Islet precursor cell (in vitro differentiated cells): Measurements from ENCODE around the gene HCFC1R1.

ENCODE experiments used
- DNase-seq: peaks from one replicate; pipeline ENCODE4 v3.0.0-alpha.2; 2018

HCFC1R1 gene

DNA sequence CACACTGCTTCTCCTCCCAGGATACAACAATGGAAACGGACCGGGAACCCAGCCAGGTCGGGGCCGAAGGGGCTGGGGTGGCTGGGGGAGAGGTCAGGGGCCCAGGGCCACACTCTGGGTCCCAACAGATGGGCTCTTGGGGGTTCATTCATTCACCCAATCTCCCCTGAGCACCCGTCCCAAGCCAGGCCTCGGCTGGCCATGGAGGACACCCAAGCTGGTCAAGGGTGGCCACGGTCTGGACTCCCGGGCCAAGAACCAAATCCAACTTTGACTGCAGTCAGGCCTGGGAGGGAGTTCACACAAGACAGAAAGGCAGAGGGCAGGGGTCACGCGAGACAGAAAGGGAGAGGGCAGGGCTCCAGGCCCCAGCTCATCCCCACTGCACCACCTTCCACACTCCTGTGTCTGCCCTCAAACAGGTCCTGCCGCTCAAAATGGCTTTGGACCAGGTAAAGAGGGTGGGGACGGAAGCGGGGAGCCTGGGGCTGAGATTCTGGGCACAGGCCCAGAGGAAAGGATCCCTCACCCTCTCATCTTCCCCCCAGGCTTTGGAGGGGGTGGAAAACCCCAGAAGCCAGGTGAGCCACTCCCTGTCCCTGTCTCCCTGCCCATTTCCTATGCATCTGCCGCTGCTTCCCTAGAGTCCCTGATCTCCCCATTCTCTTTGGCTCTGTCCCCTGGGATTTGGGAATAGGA, 31.2 kb downstream of the HCFC1R1 start:
- DNase-seq: no peak

DNA sequence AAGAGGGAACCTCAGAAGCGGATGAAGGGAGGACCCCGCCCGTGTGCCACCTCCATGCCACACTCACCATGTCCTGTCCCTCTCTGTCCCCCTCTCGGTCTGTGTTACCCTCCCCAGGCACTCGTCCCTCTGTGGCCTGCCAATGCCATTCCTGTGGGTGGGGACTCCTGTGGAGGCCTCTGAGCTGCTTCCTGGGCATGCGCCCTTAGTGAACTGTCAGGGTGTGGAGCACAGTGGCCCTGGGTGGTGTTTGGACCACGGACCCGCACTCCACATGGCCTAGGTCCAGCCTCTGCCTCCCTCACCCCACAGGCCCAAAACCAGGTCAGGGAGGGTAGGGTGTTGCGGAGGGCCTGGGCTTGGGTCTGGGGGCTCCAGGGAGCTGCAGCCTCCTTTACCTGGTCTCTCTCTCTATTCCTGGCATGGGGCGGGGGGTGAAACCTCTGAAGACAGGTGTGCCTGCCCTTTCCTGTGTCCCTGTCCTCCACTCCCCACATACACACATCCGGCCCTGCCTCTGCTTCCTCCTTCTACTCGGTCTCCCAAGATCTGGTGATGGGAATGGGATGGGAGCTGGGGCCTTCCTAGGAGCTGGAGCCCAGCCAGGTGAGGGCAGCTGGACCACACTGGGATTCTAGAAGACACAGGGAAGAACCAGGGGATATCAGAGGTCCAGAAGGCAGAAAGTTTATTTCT, 32.0 kb downstream of the HCFC1R1 start:
- DNase-seq: no peak

GRCh38 chr16:2990891-2991290, 32.9 kb downstream of the HCFC1R1 start:
- DNase-seq: no peak

DNA sequence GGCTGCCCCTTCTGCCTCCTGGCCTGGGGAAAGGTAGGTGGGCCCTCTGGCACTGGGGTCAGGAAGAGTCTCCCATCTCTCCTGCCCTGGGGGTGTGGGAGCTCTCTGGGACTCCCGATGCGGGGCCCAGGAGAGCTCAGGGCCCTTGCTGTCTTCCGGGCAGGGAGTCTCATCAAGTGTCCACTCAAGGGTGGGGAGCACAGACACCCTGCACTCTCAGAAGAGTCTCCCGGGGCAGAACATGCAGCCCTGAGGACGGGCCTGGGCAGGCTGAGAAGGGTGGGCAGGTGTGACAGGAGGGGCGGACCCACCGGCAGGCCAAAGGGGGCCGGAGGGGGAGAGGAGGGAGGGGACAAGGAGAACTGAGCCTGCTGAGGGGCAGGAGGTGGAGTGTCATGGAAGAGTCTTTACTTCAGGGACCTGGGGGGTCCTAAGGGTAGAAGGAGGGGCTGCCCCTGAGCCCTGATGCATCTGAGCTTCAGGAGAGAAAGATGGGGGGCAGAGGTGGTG, 35.1 kb downstream of the HCFC1R1 start:
- DNase-seq: no peak

GRCh38 chr16:2987833-2988232, 35.9 kb downstream of the HCFC1R1 start:
- no peak for DNase-seq

GRCh38 chr16:2987286-2987685, 36.5 kb downstream of the HCFC1R1 start:
- DNase-seq: no peak

DNA sequence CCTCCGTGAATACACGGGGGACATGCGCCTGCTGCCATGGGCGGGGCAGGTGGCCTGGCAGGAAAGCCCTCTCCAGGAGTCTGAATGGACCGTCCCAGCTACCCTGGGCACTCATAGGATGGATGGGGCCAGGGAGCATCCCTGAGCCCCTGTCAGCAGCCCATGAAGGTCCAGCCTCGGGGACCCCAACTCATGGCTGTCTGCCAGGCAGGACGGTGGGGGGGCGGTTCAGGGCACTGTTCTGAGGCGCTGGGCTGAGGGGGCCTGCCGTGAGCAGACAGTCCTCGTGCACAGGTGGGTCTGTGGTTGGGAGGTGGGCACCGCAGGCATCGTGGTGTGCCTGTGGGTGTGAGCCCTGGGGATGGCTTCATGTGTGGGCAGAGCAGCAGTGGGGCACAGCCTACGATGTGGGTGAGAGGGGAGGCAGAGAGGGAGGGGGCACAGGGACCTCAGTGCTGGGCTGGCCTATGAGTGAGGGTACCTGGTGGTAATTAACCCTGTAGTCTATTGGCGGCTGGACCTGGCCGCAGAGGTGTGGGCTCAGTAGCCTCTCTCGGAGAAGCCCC, 37.0 kb downstream of the HCFC1R1 start:
- no peak for DNase-seq

DNA sequence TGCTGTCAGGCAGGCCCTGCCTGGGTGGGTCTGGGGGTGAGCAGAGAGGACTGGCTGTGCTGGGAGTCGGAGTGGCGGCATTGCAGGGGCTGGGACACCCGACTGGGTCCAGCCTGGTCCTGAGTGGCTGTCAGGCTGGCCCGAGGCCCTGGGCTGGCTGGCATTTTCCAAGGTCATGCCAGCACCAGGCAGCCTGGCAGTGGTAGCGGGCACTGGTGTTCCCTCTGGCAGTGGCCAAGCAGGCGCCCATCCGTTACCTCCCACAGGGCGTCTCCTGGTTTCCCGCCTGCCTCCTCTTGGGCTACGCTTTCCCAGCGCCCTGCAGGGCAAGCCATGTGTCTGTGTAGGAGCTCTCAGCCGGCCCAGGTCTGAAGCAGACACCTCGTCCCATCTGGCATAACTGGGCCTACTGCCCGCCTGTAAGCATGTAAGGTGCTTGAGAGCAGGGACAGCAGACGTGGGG, 37.8 kb downstream of the HCFC1R1 start:
- no peak for DNase-seq

- DNase-seq: no peak
Measured at GRCh38 chr16:2985462-2985861, 38.3 kb downstream of the HCFC1R1 start.

DNA sequence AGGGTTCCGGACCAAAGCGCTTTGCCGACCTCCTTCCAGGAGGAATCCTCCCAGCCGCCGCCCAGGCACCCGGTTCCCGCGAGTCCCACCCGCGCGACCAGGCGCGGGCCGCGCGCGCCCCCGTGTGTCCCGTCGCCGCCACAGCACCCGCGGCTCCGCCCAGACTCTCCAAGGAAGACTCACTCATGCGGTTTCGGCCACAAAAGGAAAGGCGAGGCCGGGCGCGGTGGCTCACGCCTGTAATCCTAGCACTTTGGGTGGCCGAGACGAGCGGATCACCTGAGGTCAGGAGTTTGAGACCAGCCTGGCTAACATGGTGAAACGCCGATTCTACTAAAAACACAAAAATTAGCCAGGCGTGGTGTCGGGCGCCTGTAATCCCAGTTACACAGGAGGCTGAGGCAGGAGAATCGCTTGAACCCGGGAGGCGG, 40.0 kb downstream of the HCFC1R1 start:
- DNase-seq: peak; percentile 95

DNA sequence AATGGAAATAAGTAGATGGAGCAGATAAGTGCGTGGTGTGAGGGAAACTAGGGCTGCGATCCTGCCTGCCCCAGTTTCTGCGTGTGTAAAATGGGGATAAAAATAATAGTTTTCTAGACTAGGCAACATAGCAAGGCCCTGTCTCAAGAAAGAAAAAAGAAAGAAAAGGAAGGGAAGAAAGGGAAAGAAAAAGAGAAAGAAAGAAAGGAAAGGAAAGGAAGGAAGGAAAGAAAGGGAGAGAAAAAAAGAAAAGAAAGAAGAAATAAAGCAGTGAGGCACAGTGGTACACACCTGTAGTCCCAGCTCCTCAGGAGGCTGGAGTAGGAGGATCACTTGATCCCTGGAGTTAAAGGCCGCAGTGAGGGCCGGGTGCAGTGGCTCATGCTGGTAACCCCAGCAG, 41.3 kb downstream of the HCFC1R1 start:
- no peak for DNase-seq

DNA sequence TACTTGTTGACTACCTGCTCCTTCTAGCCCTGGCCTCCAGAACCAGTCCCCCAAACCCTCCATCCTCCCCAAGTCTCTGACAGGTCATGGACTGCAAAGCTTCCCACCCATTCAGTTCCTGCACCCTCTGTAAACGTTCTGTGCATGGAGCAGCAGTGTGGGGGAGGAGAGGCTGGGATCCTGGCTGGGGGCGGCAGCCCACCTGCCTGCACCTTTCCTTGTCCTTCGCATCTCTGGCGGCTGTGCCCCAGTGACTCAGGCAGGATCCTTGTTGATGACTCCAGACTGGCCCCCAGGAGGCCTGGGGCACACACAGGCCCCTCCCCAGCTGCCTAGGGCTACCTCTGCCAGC, 41.9 kb downstream of the HCFC1R1 start:
- DNase-seq: no peak

DNA sequence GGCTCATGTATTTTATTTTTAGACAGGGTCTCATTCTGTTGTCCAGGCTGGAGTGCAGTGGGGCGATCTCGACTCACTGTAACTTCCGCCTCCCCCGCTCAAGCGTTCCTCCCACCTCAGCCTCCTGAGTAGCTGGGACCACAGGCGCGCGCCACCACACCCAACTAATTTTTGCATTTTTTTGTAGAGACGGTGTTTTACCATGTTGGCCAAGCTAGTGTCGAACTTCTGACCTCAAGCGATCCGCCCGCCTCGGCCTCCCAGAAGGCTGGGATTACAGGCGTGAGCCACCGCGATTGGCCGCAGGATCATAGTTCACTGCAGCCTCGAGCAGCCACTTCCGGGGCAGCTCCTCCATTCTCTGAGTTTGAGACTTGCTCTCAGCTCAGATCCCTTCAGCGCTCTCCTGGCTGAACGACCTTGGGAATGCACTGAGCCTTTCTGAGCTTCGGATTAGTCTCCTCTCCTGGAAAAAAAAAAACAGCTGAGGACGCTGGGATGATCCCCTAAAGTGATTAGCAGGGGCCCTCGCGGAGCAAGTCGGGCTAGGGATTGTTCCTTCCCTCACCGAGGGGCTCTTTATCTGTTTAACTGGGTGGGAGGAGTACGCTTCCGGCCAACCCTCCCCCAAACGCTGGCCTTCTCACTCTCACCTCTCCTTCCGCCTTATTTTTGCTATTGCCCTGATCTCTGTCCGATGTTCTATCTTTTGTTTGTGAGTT, 42.4 kb downstream of the HCFC1R1 start:
- DNase-seq: peak; percentile 77

DNA sequence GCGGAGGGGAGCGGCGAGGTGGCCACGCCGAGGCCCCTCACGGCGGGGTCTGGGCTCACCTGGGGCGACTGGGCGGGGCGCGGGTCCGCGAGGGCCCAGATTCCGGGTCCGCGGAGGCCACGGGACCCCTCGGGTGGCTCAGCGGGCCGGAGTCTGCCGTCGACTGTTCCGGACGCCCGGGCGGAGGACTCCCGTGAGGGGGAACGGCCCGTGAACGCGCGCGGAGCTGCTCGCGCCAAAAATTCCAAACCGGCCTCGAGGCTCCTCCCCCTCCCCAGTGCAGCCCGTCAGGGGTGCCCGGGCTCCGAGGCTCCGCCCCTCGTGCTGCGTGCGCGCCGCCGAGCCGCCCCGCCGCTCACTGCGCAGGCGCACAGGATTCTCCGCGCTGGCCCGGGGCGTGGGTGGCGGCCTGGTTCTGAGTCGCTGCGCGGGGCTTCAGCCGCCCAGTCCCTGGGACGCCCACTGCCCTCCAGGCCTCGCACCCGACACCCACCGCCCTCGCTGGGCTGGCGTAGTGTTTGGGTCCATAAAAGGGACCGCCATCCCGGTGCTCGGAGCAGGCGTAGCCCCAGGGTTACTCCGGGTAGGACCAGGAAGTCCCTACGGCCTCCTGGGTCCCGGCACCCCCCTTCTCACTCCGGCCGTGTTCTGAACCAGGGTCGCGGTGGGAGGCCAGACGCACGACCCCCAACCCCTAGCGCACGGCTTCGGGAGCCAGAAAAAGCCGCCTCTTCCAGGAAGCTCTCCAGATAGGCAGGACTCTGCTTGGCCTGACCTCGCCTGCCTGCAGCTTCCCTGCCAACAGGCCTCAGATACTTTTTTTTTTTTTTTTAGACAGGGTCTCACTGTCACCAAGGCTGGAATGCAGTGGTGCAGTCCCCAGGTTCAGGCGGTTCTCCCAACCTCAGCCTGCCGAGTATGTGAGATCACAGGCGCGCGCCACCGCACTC, 43.2 kb downstream of the HCFC1R1 start, which contains the start of gene PKMYT1:
Gene PKMYT1 (minus strand): TSS at position 220 of the 950 bp plus-strand sequence. CDS start 789 bp downstream, outside the sequence.
- peak; percentile 95 for DNase-seq

- DNase-seq: no peak
Measured at GRCh38 chr16:2979669-2980226, 44.0 kb downstream of the HCFC1R1 start.

DNA sequence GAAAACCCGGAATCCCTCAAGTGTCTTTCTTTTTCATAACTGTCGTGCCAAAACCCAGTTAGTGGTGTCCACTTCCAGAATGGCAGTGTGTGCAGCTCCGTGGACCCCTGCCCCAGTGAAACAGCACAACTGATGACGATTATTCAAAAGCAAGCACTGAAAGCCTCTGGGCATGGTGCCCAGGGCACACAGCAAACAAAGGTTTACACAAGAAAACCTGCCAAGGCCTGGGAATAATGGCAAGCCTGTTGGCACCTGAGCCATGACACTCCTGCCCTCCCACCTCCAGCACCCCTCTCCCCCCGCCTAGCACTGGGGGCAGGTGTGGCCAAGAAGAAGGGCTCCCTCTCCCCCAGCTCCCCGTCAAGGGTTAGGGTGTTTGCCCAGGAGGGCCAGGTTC, 46.3 kb downstream of the HCFC1R1 start:
- no peak for DNase-seq

DNA sequence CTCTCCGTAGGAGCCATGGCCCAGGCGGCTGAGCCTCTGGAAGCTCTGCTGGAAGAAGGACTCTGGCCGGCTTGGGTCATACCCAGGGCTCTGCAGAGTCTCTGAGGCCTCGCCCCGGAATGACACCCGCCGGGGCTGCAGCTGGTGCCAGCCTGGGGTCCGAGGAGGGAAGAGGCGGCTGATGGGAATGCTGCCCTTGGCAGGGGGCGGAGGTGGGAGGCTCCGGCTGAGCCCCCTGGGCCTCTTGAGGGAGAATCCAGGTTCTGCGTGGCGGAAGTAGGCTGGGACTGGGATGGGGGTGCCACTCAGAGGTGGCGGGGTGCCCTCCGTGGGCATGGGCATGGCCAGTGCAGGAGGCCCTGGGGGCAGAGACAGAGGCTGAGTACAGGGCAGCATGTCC, 47.1 kb downstream of the HCFC1R1 start:
- no peak for DNase-seq

DNA sequence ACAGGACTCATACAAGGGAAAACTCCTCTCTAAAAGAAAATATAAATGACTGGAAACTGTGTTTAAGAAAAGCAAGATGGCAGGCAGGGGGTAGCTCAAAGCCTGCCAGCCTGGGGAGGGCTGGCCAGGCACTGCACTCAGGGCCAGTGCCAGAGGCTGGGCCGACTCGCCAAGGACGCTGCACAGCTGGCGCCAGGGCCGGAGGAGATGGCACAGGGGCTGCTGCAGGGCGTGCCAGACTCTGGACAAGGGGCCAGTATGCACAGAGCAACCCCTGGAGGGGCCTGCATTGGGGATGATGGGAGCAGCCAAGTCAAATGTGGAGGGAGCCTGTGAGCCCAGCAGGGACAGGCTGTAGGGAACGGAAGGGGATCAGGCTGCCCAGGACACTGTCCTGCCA, 47.5 kb downstream of the HCFC1R1 start:
- no peak for DNase-seq

DNA sequence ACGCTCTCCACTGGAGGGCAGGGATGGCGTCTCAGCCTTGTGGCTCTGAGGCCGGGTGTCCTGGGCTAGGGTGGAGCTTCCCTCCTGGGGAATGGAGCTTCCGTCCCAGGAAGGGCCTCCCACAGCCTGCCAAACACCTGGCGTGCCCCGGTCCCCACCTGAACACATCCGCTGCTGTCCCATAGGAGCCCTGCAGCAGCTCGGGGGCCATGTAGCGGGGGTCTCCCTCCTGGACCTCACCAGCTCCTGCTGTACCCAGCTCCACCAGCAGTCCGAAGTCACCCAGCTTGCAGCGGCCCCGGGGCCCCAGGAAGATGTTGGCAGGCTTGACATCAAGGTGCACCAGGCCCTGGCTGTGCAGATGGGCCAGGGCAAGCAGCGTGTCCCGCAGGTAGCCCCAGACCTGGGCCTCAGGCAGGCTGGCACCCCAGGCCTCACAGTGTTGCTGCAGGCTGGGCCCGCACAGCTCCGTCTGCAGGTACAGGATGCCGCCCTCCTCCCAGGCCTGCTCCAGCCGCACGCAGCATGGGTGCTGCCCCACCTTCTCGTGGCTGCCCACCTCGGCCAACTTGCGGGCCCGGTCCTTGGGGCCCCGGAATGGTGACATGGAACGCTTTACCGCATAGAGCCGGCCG, 48.5 kb downstream of the HCFC1R1 start:
- DNase-seq: no peak

DNA sequence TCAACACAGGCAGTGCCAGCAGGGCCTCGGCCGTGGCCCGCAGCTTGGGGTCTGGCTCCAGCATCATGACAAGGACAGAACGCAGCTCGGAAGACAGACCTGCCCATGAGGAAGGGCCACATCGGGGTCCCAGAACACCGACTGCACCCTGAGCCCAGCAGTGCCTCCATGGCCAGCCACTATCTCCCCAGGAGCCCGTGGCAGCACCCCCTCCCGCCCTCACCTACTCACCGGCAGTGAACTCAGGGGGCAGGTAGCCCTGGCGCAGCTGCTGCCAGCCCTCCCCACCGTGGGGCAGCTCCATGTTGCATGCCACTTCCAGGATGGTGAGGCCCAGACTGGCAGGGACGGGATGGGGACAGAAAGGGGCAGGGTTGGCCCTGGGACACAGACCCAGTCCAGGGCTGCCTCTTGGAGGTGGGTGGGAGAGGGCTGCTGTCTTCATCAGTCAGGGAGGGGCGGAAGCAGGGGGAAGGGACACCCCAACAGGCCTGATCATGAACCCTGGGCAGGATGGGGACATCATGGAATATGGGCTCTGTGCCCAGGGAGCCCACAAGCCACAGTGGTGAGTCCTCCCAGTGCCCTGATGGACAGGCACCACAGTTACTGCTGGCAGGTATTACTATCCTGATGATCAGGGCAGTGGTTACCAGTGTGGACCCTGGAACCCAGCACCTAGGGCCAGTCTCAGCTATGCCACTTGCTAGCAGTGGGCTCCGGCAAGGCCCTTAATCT, 49.3 kb downstream of the HCFC1R1 start:
- DNase-seq: no peak
